HCT116 (cell line): ENCODE data around the gene ADM2.

Source experiments
- CTCF ChIP-seq, 3 experiments: fragments of 200-600 bp in 1 of 3; sonication (generic) in 1 of 3; IDR thresholded peaks in 2 of 3; conservative IDR thresholded peaks in 1 of 3; 2 replicates each; pipeline ENCODE4 v1.5.1; 2012 to 2017; ENCODE audit warnings: low read depth in 2 of 3, low read length in 2 of 3, antibody characterized with exemption in 1 of 3, borderline replicate concordance in 1 of 3, control low read depth in 1 of 3, mild to moderate bottlenecking in 1 of 3, mixed read lengths in 1 of 3, mixed run types in 1 of 3, moderate library complexity in 1 of 3; ENCODE audit not compliant: insufficient read depth in 1 of 3
- EZH2 ChIP-seq: fragments of 200-600 bp; sonication (generic); IDR thresholded peaks from 2 replicates; pipeline ENCODE4 v1.6.1; 2017; ENCODE audit warnings: antibody characterized with exemption, mixed run types
- FOSL1 ChIP-seq: IDR thresholded peaks from 2 replicates; pipeline ENCODE4 v1.6.1; 2012; ENCODE audit warnings: low read depth
- POLR2A ChIP-seq: IDR thresholded peaks from 2 replicates; pipeline ENCODE4 v1.7.0; 2011; ENCODE audit warnings: borderline replicate concordance; ENCODE audit not compliant: insufficient read depth, insufficient read length; ENCODE audit errors: extremely low read depth
- RAD21 ChIP-seq: IDR thresholded peaks from 2 replicates; pipeline ENCODE4 v1.6.1; 2012; ENCODE audit warnings: low read depth, mild to moderate bottlenecking
- YY1 ChIP-seq: IDR thresholded peaks from 2 replicates; pipeline ENCODE4 v1.6.1; 2011; ENCODE audit warnings: low read length, low read depth, moderate library complexity, mild to moderate bottlenecking; ENCODE audit not compliant: insufficient replicate concordance; ENCODE audit errors: extremely low read depth
- ZBTB33 ChIP-seq: IDR thresholded peaks from 2 replicates; pipeline ENCODE4 v1.6.1; 2011; ENCODE audit warnings: mild to moderate bottlenecking, low read length, moderate library complexity; ENCODE audit not compliant: insufficient replicate concordance; ENCODE audit errors: extremely low read depth
- ZNF274 ChIP-seq: fragments of 200-500 bp; sonication (Bioruptor generic); IDR thresholded peaks from 2 replicates; pipeline ENCODE4 v1.6.1; 2014; ENCODE audit warnings: mild to moderate bottlenecking, low read depth, low read length, inconsistent platforms

GRCh38 chr22:50526108-50526833 lies 44.9 kb downstream of the ADM2 start:
- TF ChIP-seq CTCF (IDR thresholded peaks at IDR 0.05 in 2 of 3, conservative IDR thresholded peaks at IDR 0.05 in 1 of 3; ENCODE audit: borderline replicate concordance in 1 of 3, insufficient read depth in 1 of 3, low read depth in 2 of 3, low read length in 2 of 3) (peak in 1 of 3 experiments; percentile 57; a peak in 3 of 6 replicates), EZH2 (no peak), ZNF274 (no peak), FOSL1 (no peak), ZBTB33 (no peak), POLR2A (no peak), RAD21 (no peak), YY1 (no peak)
